Hepatocyte (in vitro differentiated cells): ENCODE results near the gene XRN1. TPM values are rescaled to one million over a fixed set of nuclear protein-coding genes. Genes with fewer than 3 reads are reported as not detected.

Source experiments
- DNase-seq: peaks from one replicate; pipeline ENCODE4 v3.0.0-alpha.2; 2016; ENCODE audit warnings: low spot score
- H2AFZ ChIP-seq: fragments of 200-600 bp; sonication (generic); 2 replicates; pipeline ENCODE4 v1.6.0; 2016; ENCODE audit warnings: antibody characterized with exemption, mild to moderate bottlenecking
- H3K27ac ChIP-seq: fragments of 200-600 bp; sonication (generic); 2 replicates; pipeline ENCODE4 v1.5.1; 2016; ENCODE audit warnings: mild to moderate bottlenecking
- H3K27me3 ChIP-seq: fragments of 200-600 bp; sonication (generic); 2 replicates; pipeline ENCODE4 v1.6.1; 2016
- H3K36me3 ChIP-seq: fragments of 200-600 bp; sonication (generic); replicated peaks from 2 replicates; pipeline ENCODE4 v1.5.1; 2016; ENCODE audit warnings: low read depth; ENCODE audit not compliant: insufficient read depth
- H3K4me1 ChIP-seq: fragments of 200-600 bp; sonication (generic); 2 replicates; pipeline ENCODE4 v1.5.1; 2016; ENCODE audit warnings: mild to moderate bottlenecking, moderate library complexity; ENCODE audit not compliant: insufficient read depth
- H3K4me2 ChIP-seq: fragments of 200-600 bp; sonication (generic); 2 replicates; pipeline ENCODE4 v1.6.0; 2016
- H3K4me3 ChIP-seq: fragments of 200-600 bp; sonication (generic); 2 replicates; pipeline ENCODE4 v1.5.1; 2016; ENCODE audit warnings: mild to moderate bottlenecking
- H3K79me2 ChIP-seq: fragments of 200-600 bp; sonication (generic); 2 replicates; pipeline ENCODE4 v1.6.0; 2017; ENCODE audit warnings: mild to moderate bottlenecking
- H3K9me2 ChIP-seq: fragments of 200-600 bp; sonication (generic); replicated peaks from 2 replicates; pipeline ENCODE4 v1.6.0; 2017; ENCODE audit warnings: mild to moderate bottlenecking; ENCODE audit not compliant: insufficient read depth
- H3K9me3 ChIP-seq: fragments of 200-600 bp; sonication (generic); 2 replicates; pipeline ENCODE4 v1.5.1; 2016; ENCODE audit warnings: low read depth, mild to moderate bottlenecking
- H4K20me1 ChIP-seq: fragments of 200-600 bp; sonication (generic); 2 replicates; pipeline ENCODE4 v1.6.0; 2016; ENCODE audit warnings: mild to moderate bottlenecking; ENCODE audit not compliant: insufficient read depth, poor library complexity, severe bottlenecking
- EZH2 ChIP-seq: fragments of 200-600 bp; sonication (generic); IDR thresholded peaks from 2 replicates; pipeline ENCODE4 v1.6.1; 2016; ENCODE audit warnings: antibody characterized with exemption, mild to moderate bottlenecking, borderline replicate concordance
- EZH2phosphoT487 ChIP-seq: fragments of 200-600 bp; sonication (generic); IDR thresholded peaks from one replicate; pipeline ENCODE4 v1.6.1; 2018; ENCODE audit warnings: antibody characterized with exemption, mild to moderate bottlenecking, low read depth, moderate library complexity; ENCODE audit not compliant: unreplicated experiment, severe bottlenecking
- WGBS: methylation state at CpG from one replicate; pipeline ENCODE4 v1.1.6; 2016; ENCODE audit warnings: low lambda C conversion rate; ENCODE audit errors: missing lambda C conversion rate; 5-methylcytosine and 5-hydroxymethylcytosine counted together
- polyA plus RNA-seq: library from polyadenylated mRNA; unstranded; fragments of >200 nt; fragmentation: Nextera tagmentation; extraction: Ambion mirVana; gene quantifications from 2 replicates; pipeline ENCODE4 v1.2.1, GENCODE V29; 2016
- total RNA-seq: library from RNA; depleted of rRNA; stranded (reverse); fragments of >200 nt; gene quantifications from 2 replicates; pipeline ENCODE4 v1.2.3, GENCODE V29; 2014
- TF ChIP-seq, protein P1 (sequence below): fragments of 200-600 bp; sonication (generic); IDR thresholded peaks from 2 replicates; pipeline ENCODE4 v1.5.1; 2016; ENCODE audit warnings: antibody characterized with exemption, mild to moderate bottlenecking; ENCODE audit not compliant: poor library complexity

The XRN1 gene
- total and polyA plus RNA-seq, 2 experiments from 2014 or later = 6.0 to 39.5 TPM

DNA sequence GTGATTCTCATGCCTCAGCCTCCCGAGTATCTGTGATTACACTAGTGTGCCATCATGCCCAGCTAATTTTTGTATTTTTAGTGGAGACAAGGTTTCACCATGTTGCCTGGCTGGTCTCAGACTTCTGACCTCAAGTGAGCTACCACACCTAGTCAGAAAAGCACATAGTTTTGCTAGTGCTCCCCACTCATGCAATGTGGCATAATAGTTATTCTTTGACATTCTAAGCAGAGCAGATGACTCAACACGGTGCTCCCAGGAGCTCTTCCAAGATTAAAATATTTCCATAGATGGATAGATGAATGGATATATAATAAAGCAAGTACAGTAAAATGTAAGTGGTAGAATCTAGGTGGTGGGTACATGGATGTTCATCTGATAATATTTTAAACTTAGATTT is 169.4 kb downstream of the XRN1 start:
- Histone ChIP-seq H4K20me1 (no peaks in the 10 kb centered on the region), H3K4me1 (no peaks in the 10 kb centered on the region), H2AFZ (no peak overlapping the region), H3K27me3 (no peaks in the 10 kb centered on the region), H3K79me2 (no peaks in the 10 kb centered on the region), H3K36me3 (no peaks in the 10 kb centered on the region), H3K9me3 (no peaks in the 10 kb centered on the region), H3K27ac (no peak overlapping the region), H3K9me2 (no peaks in the 10 kb centered on the region), H3K4me3 (no peak overlapping the region), H3K4me2 (no peak overlapping the region)
- TF ChIP-seq, protein P1, sequence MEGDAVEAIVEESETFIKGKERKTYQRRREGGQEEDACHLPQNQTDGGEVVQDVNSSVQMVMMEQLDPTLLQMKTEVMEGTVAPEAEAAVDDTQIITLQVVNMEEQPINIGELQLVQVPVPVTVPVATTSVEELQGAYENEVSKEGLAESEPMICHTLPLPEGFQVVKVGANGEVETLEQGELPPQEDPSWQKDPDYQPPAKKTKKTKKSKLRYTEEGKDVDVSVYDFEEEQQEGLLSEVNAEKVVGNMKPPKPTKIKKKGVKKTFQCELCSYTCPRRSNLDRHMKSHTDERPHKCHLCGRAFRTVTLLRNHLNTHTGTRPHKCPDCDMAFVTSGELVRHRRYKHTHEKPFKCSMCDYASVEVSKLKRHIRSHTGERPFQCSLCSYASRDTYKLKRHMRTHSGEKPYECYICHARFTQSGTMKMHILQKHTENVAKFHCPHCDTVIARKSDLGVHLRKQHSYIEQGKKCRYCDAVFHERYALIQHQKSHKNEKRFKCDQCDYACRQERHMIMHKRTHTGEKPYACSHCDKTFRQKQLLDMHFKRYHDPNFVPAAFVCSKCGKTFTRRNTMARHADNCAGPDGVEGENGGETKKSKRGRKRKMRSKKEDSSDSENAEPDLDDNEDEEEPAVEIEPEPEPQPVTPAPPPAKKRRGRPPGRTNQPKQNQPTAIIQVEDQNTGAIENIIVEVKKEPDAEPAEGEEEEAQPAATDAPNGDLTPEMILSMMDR = no peak
- TF ChIP-seq EZH2phosphoT487 (no peak), EZH2 (no peak)
- DNase-seq = no peak
- WGBS = 91% methylated on average over 2 of the region's 2 CpGs

GRCh38 chr3:142276781-142277180 is 171.1 kb downstream of the XRN1 start:
- no peak overlapping the region for H2AFZ ChIP-seq

GRCh38 chr3:142275856-142276255 is 172.0 kb downstream of the XRN1 start:
- Histone ChIP-seq H3K4me3 (no peak overlapping the region), H3K27ac (no peak overlapping the region), H3K79me2 (no peaks in the 10 kb centered on the region), H3K4me1 (no peaks in the 10 kb centered on the region), H3K9me3 (no peaks in the 10 kb centered on the region), H3K4me2 (no peak overlapping the region), H3K9me2 (no peaks in the 10 kb centered on the region), H3K27me3 (no peaks in the 10 kb centered on the region), H4K20me1 (no peaks in the 10 kb centered on the region), H2AFZ (no peak overlapping the region), H3K36me3 (no peaks in the 10 kb centered on the region)
- DNase-seq = no peak
- WGBS = 76% methylated on average over 2 of the region's 2 CpGs
- TF ChIP-seq EZH2phosphoT487 (no peak), EZH2 (no peak)
- TF ChIP-seq, protein P1 = no peak

More at GRCh38 chr3:142276781-142277180, 171.1 kb downstream of the XRN1 start:
- no peak overlapping the region for H3K4me3 ChIP-seq
- no peaks in the 10 kb centered on the region for H3K4me1 ChIP-seq
- 78% methylated on average over 2 of the region's 2 CpGs for WGBS
- H3K79me2 ChIP-seq = no peaks in the 10 kb centered on the region
- no peaks in the 10 kb centered on the region for H4K20me1 ChIP-seq
- TF ChIP-seq, protein P1 = no peak
- no peak for TF ChIP-seq EZH2phosphoT487
- no peak for TF ChIP-seq EZH2
- H3K27me3 ChIP-seq = no peaks in the 10 kb centered on the region
- H3K27ac ChIP-seq = no peak overlapping the region
- no peak overlapping the region for H3K4me2 ChIP-seq
- H3K9me3 ChIP-seq = no peaks in the 10 kb centered on the region
- H3K9me2 ChIP-seq = no peaks in the 10 kb centered on the region
- no peak for DNase-seq
- H3K36me3 ChIP-seq = no peaks in the 10 kb centered on the region

- Histone ChIP-seq H2AFZ (no peak overlapping the region), H4K20me1 (no peaks in the 10 kb centered on the region), H3K27me3 (no peaks in the 10 kb centered on the region), H3K4me2 (no peak overlapping the region), H3K27ac (no peak overlapping the region), H3K36me3 (no peaks in the 10 kb centered on the region), H3K9me2 (no peaks in the 10 kb centered on the region), H3K4me1 (no peaks in the 10 kb centered on the region), H3K4me3 (no peak overlapping the region), H3K79me2 (no peaks in the 10 kb centered on the region), H3K9me3 (no peaks in the 10 kb centered on the region)
- TF ChIP-seq EZH2phosphoT487 (no peak), EZH2 (no peak)
- TF ChIP-seq, protein P1 = no peak
- 95% methylated on average over 1 of the region's 1 CpG for whole genome bisulfite sequencing
- no peak for DNase-seq
Observed at GRCh38 chr3:142274908-142275307, 172.9 kb downstream of the XRN1 start.
